Measurements from ENCODE around the gene TMTC1.

Gene TMTC1

DNA sequence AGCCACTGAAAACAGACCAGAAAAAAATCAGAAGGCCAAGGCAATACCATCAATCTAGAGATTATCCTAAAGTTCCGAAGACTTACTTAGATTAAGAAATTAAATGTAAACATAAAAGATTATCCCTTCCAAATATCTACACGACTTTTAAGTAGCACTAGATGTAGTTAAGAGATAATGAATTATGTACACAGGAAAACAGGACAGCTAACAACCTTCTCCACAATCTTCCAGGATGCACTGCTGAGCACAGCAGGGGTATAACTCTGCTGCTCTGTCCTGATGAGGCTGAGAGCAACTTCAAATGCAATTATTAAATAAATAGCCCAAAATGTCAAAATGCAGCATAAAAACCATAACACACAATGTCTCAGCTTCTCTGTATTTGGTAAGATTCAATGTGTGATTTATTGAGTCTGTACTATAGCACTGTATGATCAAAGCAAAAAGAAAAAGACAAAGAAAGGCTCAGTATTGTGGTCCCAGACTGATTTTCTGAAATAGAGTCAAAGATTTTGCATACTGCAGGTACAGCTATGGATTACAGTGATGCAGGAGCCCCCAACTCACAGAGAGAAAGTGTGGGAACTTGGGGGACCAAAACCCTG is 56.9 kb downstream of the TMTC1 start:
- Histone ChIP-seq H3K36me3 (ENCODE audit: control insufficient read depth, insufficient read depth, low read length) (no peaks in the 10 kb centered on the region), H3K9ac (ENCODE audit: low read length) (no peak overlapping the region), H3K4me1 (ENCODE audit: control insufficient read depth, insufficient read depth, low read length) (no peaks in the 10 kb centered on the region), H3K4me3 (ENCODE audit: low read depth, low read length) (no peak overlapping the region), H3K27ac (ENCODE audit: low read depth, low read length) (no peak overlapping the region), H3K27me3 (ENCODE audit: control insufficient read depth, insufficient read depth, low read length) (no peaks in the 10 kb centered on the region), H3K9me3 (ENCODE audit: control insufficient read depth, insufficient read depth, low read depth, low read length) (no peaks in the 10 kb centered on the region)

DNA sequence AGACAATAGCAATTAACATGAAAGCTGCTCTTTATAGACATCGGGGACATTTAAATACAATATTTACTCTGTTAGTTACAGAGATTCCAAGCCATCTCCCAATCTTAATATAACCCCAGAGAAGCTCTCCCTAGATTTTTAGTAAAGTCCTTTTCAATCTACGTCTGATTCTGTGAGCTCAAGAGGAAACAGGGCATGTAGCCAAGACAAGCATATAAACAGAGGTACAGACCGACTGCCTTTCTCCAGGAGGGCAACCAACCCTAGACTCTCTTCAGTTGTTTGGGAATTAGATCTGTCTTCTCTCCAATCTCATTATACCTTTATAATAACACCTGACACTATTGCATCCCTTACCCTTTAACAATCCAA is 57.4 kb downstream of the TMTC1 start:
- H3K27ac ChIP-seq (ENCODE audit: low read depth, low read length): no peak overlapping the region
- H3K4me1 ChIP-seq (ENCODE audit: control insufficient read depth, insufficient read depth, low read length): no peaks in the 10 kb centered on the region
- H3K9me3 ChIP-seq (ENCODE audit: control insufficient read depth, insufficient read depth, low read depth, low read length): no peaks in the 10 kb centered on the region
- H3K36me3 ChIP-seq (ENCODE audit: control insufficient read depth, insufficient read depth, low read length): no peaks in the 10 kb centered on the region
- no peak overlapping the region for H3K9ac ChIP-seq (ENCODE audit: low read length)
- no peak overlapping the region for H3K4me3 ChIP-seq (ENCODE audit: low read depth, low read length)
- no peaks in the 10 kb centered on the region for H3K27me3 ChIP-seq (ENCODE audit: control insufficient read depth, insufficient read depth, low read length)

DNA sequence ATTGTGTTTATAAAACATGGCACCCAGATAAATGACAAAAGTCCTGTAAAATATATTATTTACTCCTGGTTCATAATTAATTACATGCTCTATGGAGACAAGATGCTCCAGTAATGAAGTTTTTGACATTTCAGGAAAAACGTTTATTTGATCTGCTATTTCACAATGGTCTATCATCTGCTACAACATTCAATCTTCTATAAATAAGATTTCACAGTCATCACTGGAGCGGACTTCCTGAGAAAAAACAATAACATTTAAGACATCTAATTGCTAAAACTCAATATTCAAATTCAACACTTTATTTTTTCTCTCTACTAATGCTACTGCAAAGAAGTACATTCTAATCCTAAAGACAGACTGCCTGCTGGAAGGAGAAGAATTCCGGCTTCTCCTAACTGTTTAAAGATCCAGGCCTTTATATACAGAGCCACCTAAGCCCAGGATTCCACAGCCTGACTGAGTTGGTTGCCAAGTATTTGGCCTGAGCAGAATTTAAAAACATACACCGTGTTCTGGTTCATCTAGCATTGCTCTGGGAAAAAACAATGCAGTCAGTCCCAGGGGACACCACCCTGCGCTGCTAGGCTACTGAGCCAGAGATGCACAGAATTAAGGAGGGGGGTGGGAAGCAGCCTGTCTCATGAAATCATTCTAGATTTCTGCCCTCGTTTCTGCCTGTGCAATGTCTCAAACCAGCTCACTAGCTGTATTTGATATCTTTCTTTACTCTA is 58.0 kb downstream of the TMTC1 start:
- no peaks in the 10 kb centered on the region for H3K4me1 ChIP-seq (ENCODE audit: control insufficient read depth, insufficient read depth, low read length)
- no peaks in the 10 kb centered on the region for H3K36me3 ChIP-seq (ENCODE audit: control insufficient read depth, insufficient read depth, low read length)
- no peaks in the 10 kb centered on the region for H3K9me3 ChIP-seq (ENCODE audit: control insufficient read depth, insufficient read depth, low read depth, low read length)
- H3K4me3 ChIP-seq (ENCODE audit: low read depth, low read length): no peak overlapping the region
- H3K9ac ChIP-seq (ENCODE audit: low read length): no peak overlapping the region
- no peak overlapping the region for H3K27ac ChIP-seq (ENCODE audit: low read depth, low read length)
- H3K27me3 ChIP-seq (ENCODE audit: control insufficient read depth, insufficient read depth, low read length): no peaks in the 10 kb centered on the region

DNA sequence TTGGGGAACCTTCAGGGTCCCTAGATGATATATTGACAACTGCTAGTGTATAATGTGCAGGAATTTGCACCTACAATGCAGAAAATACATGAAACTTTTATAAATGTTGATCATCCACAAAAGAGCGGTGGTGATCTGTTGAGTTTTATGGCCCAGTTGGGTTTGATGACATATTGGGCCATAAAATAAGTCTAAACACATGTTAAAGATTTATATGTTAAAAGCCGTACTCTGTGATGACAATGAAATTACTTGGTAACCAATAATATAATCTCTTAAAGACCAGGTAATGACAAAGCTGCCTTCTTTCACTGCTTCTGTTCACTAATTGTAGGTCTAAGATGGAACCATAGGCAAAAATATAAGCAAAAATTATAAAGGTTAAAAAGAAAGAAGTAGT is 61.6 kb downstream of the TMTC1 start:
- no peak overlapping the region for H3K27ac ChIP-seq (ENCODE audit: low read depth, low read length)
- no peaks in the 10 kb centered on the region for H3K4me1 ChIP-seq (ENCODE audit: control insufficient read depth, insufficient read depth, low read length)
- H3K4me3 ChIP-seq (ENCODE audit: low read depth, low read length): no peak overlapping the region

DNA sequence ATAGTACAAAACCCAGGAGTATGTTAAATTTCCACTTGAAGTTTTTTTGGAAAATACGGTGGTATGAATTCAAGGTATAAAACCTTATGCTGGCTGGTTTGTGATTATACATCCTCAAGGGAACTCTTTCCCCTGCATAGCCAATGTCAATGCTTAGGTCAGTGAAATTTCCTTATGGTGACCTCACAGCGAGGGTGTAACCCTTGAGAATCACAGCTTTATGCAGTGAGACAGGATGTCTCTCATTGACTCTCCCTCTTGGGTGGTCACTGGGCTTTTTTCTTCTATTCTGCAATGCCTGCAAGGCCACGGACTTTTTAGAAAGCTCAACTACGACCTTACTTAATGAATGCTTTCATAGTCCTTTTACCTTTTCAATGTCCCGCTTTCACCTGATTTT is 64.4 kb downstream of the TMTC1 start:
- no peak overlapping the region for H3K9ac ChIP-seq (ENCODE audit: low read length)
- H3K9me3 ChIP-seq (ENCODE audit: control insufficient read depth, insufficient read depth, low read depth, low read length): no peaks in the 10 kb centered on the region
- no peaks in the 10 kb centered on the region for H3K27me3 ChIP-seq (ENCODE audit: control insufficient read depth, insufficient read depth, low read length)
- no peaks in the 10 kb centered on the region for H3K36me3 ChIP-seq (ENCODE audit: control insufficient read depth, insufficient read depth, low read length)
- no peaks in the 10 kb centered on the region for H3K4me1 ChIP-seq (ENCODE audit: control insufficient read depth, insufficient read depth, low read length)
- H3K4me3 ChIP-seq (ENCODE audit: low read depth, low read length): no peak overlapping the region
- H3K27ac ChIP-seq (ENCODE audit: low read depth, low read length): no peak overlapping the region

More for the DNA sequence above, 61.6 kb downstream of the TMTC1 start:
- Histone ChIP-seq H3K27me3 (ENCODE audit: control insufficient read depth, insufficient read depth, low read length) (no peaks in the 10 kb centered on the region), H3K36me3 (ENCODE audit: control insufficient read depth, insufficient read depth, low read length) (no peaks in the 10 kb centered on the region), H3K9ac (ENCODE audit: low read length) (no peak overlapping the region), H3K9me3 (ENCODE audit: control insufficient read depth, insufficient read depth, low read depth, low read length) (no peaks in the 10 kb centered on the region)

DNA sequence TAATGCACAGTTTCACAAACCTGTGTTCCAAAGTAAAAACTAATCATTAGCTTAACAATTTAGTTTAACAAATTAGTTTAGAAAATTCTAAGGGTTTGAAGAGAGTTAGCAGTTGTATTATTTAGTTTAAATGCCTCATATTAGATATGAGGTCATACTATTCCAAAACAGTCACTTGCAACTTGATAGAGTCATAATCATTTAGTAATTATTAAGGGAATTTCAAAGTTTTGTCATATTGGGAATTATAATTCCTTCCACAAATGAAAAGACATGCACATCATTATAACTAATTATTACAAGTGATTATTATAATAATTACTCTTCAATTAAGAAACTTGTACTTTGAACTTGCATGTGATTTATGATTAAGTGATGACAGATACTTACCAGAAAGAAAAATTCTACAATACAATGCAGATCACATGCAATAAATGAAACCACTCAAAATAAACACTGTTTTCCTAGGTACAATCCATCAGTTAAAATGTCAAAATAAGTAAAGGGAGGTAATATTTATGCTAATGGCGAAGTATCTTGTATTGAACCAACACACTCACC is 66.1 kb downstream of the TMTC1 start:
- Histone ChIP-seq H3K9ac (ENCODE audit: low read length) (no peak overlapping the region), H3K4me3 (ENCODE audit: low read depth, low read length) (no peak overlapping the region), H3K27me3 (ENCODE audit: control insufficient read depth, insufficient read depth, low read length) (no peaks in the 10 kb centered on the region), H3K4me1 (ENCODE audit: control insufficient read depth, insufficient read depth, low read length) (no peaks in the 10 kb centered on the region), H3K27ac (ENCODE audit: low read depth, low read length) (no peak overlapping the region), H3K36me3 (ENCODE audit: control insufficient read depth, insufficient read depth, low read length) (no peaks in the 10 kb centered on the region), H3K9me3 (ENCODE audit: control insufficient read depth, insufficient read depth, low read depth, low read length) (no peaks in the 10 kb centered on the region)

DNA sequence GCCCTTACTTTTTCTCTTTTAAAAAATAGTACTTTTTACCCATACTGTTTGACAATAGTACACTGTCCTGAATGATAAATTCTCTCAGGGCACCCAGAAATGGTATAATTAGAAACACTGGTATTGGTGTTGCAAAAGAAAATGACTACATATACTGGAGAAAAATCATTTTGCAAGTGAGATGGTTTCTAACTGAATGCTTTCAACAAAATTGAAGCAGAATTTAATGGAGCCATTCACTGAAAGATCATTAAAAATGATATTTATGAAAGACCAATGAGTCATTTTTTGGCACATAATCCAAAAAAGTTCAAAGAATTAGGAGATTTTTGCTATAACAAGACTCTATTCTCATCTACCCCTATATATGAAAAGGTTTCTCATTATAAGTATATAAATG is 68.8 kb downstream of the TMTC1 start:
- Histone ChIP-seq H3K27me3 (ENCODE audit: control insufficient read depth, insufficient read depth, low read length) (no peaks in the 10 kb centered on the region), H3K9me3 (ENCODE audit: control insufficient read depth, insufficient read depth, low read depth, low read length) (no peaks in the 10 kb centered on the region), H3K27ac (ENCODE audit: low read depth, low read length) (no peak overlapping the region), H3K4me3 (ENCODE audit: low read depth, low read length) (no peak overlapping the region), H3K9ac (ENCODE audit: low read length) (no peak overlapping the region), H3K4me1 (ENCODE audit: control insufficient read depth, insufficient read depth, low read length) (peaks cover 3% of the 10 kb centered on the region), H3K36me3 (ENCODE audit: control insufficient read depth, insufficient read depth, low read length) (no peaks in the 10 kb centered on the region)

DNA sequence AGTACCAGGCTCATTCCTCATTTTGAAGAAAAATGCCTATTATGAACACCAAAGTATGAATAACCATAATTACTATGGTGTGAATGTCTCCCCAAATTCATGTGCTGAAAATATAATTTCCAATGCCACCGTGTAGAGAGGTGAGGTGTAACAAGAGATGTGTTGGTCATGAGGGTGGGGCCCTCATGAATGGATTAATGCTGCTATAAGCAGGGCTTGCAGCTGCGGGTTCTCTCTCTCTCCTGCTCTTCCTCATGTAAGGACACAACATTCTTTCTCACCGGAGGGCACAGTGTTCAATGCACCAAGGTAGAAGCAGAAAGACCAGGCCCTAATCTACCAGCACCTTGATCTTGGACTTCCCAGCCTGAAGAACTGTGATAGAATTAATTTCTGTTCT is 70.0 kb downstream of the TMTC1 start:
- Histone ChIP-seq H3K27me3 (ENCODE audit: control insufficient read depth, insufficient read depth, low read length) (no peaks in the 10 kb centered on the region), H3K9ac (ENCODE audit: low read length) (no peak overlapping the region), H3K4me1 (ENCODE audit: control insufficient read depth, insufficient read depth, low read length) (peaks cover 15% of the 10 kb centered on the region), H3K4me3 (ENCODE audit: low read depth, low read length) (no peak overlapping the region), H3K9me3 (ENCODE audit: control insufficient read depth, insufficient read depth, low read depth, low read length) (no peaks in the 10 kb centered on the region), H3K27ac (ENCODE audit: low read depth, low read length) (no peak overlapping the region), H3K36me3 (ENCODE audit: control insufficient read depth, insufficient read depth, low read length) (no peaks in the 10 kb centered on the region)

DNA sequence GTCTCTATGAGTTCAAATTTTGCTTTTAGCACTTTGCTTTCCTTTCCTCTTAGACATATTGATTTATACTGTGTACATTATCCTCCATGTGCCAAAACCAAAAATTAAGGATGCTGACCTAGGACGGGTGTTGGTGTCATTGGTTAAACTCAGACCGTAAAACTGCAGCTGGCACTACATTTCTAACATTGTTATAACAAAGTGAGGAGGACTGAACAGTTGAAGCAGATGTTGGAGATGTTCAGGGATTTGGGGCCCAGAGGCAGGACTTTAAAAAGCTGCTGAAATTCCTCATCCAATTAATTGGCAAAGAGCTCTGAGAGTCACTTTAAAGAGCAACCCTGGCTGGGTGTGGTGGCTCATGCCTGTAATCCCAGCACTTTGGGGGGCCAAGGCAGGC is 72.4 kb downstream of the TMTC1 start:
- Histone ChIP-seq H3K4me3 (ENCODE audit: low read depth, low read length) (no peak overlapping the region), H3K27me3 (ENCODE audit: control insufficient read depth, insufficient read depth, low read length) (no peaks in the 10 kb centered on the region), H3K9ac (ENCODE audit: low read length) (no peak overlapping the region), H3K36me3 (ENCODE audit: control insufficient read depth, insufficient read depth, low read length) (no peaks in the 10 kb centered on the region), H3K27ac (ENCODE audit: low read depth, low read length) (no peak overlapping the region), H3K9me3 (ENCODE audit: control insufficient read depth, insufficient read depth, low read depth, low read length) (no peaks in the 10 kb centered on the region), H3K4me1 (ENCODE audit: control insufficient read depth, insufficient read depth, low read length) (peaks cover 15% of the 10 kb centered on the region)

DNA sequence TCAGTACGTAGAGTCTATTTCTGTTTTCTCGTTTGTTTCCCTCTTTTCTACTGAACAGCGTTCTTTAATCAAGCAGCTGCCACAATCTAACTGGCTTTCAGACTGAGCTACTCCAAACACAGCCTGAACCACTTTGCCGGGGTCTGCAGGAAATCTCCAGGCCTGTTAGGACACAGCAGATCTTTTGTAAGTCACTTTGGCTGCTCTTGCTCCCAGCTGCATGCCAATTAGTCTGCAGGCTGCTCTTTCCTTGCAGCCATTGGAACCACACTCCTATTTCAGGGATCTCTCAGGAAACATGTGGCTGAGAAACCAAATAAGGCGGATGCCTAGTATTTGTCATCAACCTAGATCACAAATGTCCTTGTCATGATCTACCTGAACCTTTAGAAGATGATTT is 73.6 kb downstream of the TMTC1 start:
- H3K9me3 ChIP-seq (ENCODE audit: control insufficient read depth, insufficient read depth, low read depth, low read length): no peaks in the 10 kb centered on the region
- peaks cover 15% of the 10 kb centered on the region for H3K4me1 ChIP-seq (ENCODE audit: control insufficient read depth, insufficient read depth, low read length)
- H3K27me3 ChIP-seq (ENCODE audit: control insufficient read depth, insufficient read depth, low read length): no peaks in the 10 kb centered on the region
- H3K27ac ChIP-seq (ENCODE audit: low read depth, low read length): 0 out of 2 replicates have a peak overlapping the region, but pooled peaks have one; percentile 17
- no peak overlapping the region for H3K9ac ChIP-seq (ENCODE audit: low read length)
- H3K4me3 ChIP-seq (ENCODE audit: low read depth, low read length): no peak overlapping the region
- H3K36me3 ChIP-seq (ENCODE audit: control insufficient read depth, insufficient read depth, low read length): no peaks in the 10 kb centered on the region

DNA sequence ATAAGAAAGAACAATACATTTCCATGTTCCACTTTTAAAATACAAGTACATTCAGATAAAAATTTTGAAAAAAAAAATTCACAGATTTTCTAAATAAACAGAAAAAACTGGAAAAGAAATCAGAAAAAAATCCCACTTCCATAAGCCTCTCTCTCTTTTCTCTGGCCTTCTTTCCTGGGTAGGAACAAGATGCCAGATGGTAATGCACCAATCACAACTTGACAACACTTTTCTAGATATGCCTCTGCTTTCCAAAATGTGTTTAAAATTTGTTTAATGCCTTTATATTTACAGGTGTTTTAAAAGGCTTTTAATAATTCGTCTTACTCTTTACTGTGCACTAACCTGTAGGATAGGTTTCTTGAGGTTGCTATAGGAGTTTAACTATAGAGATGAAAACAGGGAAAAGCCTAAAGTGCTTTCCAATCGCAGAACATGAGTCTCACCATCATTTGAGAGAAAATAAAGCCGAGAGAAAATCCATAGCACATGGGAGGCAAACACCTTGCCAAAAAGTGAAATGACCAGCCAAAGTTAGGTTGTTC is 74.2 kb downstream of the TMTC1 start:
- H3K27ac ChIP-seq (ENCODE audit: low read depth, low read length): 0 out of 2 replicates have a peak overlapping the region, but pooled peaks have one; percentile 17
- no peaks in the 10 kb centered on the region for H3K27me3 ChIP-seq (ENCODE audit: control insufficient read depth, insufficient read depth, low read length)
- H3K36me3 ChIP-seq (ENCODE audit: control insufficient read depth, insufficient read depth, low read length): no peaks in the 10 kb centered on the region
- no peak overlapping the region for H3K9ac ChIP-seq (ENCODE audit: low read length)
- H3K4me3 ChIP-seq (ENCODE audit: low read depth, low read length): no peak overlapping the region
- no peaks in the 10 kb centered on the region for H3K9me3 ChIP-seq (ENCODE audit: control insufficient read depth, insufficient read depth, low read depth, low read length)
- peaks cover 15% of the 10 kb centered on the region for H3K4me1 ChIP-seq (ENCODE audit: control insufficient read depth, insufficient read depth, low read length)

Measured in HUES6 (cell line).